ENCODE results near the gene ACSL5. TPM values are rescaled to one million over a fixed set of nuclear protein-coding genes. Genes with fewer than 3 reads are reported as not detected.

The ACSL5 gene
- polyA plus RNA-seq, 1 donor (not counting 4 experiments of a cell fraction or from before 2014, with no cell fraction given): 0.04 TPM

DNA sequence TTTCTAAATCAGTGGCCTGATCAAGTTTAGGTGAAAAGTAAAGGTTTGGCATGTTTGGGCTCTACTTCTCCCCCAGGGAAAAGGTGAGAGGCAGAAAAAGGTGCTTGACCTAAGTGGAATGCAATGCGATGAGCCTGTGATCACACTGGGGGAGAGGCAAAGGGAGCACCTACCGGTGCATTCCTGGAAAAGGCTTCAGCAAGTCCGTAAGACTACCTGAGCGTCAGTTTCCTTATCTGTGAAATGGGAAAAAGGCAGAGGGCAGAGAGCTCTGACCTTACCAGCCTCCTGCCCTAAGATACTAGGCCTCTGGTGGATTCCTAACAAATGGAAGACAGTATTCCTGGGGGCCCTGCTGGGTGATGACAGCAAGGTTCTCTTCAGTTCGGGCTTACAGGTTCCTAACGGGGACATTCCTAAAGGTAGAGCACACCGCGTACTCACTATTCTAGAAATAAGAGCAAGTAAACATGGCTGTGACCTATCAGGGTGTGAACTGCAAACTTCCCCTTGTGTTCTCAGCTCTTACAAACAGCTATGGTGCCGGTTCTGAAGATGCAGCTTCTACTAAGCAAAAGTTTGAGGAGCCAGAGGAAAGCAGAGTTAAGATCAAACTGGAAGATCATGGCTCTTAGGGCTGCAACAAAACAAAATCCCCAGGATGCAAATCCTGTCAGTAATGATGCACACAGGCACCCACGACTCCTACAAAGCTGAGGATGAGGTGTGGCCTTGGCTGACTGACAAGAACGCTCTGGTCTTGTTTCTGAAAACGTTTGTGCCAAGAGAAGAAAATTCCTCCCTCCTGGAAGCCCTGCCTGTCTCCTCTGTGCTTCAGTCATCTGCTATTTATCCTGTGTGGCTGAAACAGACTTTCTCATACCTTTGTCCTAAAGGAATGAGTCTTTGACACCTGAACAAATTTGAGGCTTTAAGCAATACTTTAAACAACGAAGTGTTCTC is 13.3 kb upstream of the ACSL5 start:
- H3K9me3 ChIP-seq (ENCODE audit: control insufficient read depth, low read depth, low read length): no peaks in the 10 kb centered on the region
- H2AFZ ChIP-seq (ENCODE audit: control insufficient read depth, low read length): peak overlapping the region; percentile 19
- DNase-seq (ENCODE audit: low read depth, low spot score) (no peak), FAIRE-seq (peak; percentile 92)
- H3K4me3 ChIP-seq (ENCODE audit: control insufficient read depth in 2 of 3, extremely low read depth in 1 of 3, insufficient read depth in 2 of 3, low read depth in 1 of 3, low read length in 3 of 3): no peak overlapping the region
- dilution Hi-C loops (cut with MboI; ENCODE audit: extremely low pct_ligation_motif_present, low sequenced_read_pairs): no loop called here
- H3K4me2 ChIP-seq (ENCODE audit: control insufficient read depth, extremely low read depth, insufficient read depth, low read depth, low read length): peak overlapping the region; percentile 12
- TF ChIP-seq EZH2 (IDR thresholded peaks at IDR 0.05; ENCODE audit: low read length): no peak
- TF ChIP-seq, protein P1, sequence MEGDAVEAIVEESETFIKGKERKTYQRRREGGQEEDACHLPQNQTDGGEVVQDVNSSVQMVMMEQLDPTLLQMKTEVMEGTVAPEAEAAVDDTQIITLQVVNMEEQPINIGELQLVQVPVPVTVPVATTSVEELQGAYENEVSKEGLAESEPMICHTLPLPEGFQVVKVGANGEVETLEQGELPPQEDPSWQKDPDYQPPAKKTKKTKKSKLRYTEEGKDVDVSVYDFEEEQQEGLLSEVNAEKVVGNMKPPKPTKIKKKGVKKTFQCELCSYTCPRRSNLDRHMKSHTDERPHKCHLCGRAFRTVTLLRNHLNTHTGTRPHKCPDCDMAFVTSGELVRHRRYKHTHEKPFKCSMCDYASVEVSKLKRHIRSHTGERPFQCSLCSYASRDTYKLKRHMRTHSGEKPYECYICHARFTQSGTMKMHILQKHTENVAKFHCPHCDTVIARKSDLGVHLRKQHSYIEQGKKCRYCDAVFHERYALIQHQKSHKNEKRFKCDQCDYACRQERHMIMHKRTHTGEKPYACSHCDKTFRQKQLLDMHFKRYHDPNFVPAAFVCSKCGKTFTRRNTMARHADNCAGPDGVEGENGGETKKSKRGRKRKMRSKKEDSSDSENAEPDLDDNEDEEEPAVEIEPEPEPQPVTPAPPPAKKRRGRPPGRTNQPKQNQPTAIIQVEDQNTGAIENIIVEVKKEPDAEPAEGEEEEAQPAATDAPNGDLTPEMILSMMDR (optimal IDR thresholded peaks at IDR 0.05 in 1 of 3, IDR thresholded peaks at IDR 0.05 in 1 of 3, conservative IDR thresholded peaks at IDR 0.05 in 1 of 3; ENCODE audit: extremely low read depth in 1 of 3, insufficient read depth in 2 of 3, low read length in 3 of 3): no peak
- no peaks in the 10 kb centered on the region for H3K27me3 ChIP-seq (ENCODE audit: control insufficient read depth, extremely low read depth, insufficient read depth, low read length)
- no peak overlapping the region for H3K27ac ChIP-seq (ENCODE audit: control insufficient read depth, insufficient read depth, low read length)
- peaks cover 20% of the 10 kb centered on the region for H3K4me1 ChIP-seq (ENCODE audit: control insufficient read depth, extremely low read depth, insufficient read depth, low read length)
- no peaks in the 10 kb centered on the region for H3K36me3 ChIP-seq (ENCODE audit: control insufficient read depth in 2 of 2, extremely low read depth in 1 of 2, insufficient read depth in 2 of 2, low read length in 2 of 2)
- no peaks in the 10 kb centered on the region for H3K9me1 ChIP-seq (ENCODE audit: control insufficient read depth, extremely low read depth, insufficient read depth, low read length)
- no peak overlapping the region for H3K9ac ChIP-seq (ENCODE audit: control insufficient read depth, extremely low read depth, insufficient read depth, low read length)
- no peaks in the 10 kb centered on the region for H4K20me1 ChIP-seq (ENCODE audit: control insufficient read depth, extremely low read depth, insufficient read depth, low read length)
- no peaks in the 10 kb centered on the region for H3K79me2 ChIP-seq (ENCODE audit: control insufficient read depth, insufficient read depth, low read length)

DNA sequence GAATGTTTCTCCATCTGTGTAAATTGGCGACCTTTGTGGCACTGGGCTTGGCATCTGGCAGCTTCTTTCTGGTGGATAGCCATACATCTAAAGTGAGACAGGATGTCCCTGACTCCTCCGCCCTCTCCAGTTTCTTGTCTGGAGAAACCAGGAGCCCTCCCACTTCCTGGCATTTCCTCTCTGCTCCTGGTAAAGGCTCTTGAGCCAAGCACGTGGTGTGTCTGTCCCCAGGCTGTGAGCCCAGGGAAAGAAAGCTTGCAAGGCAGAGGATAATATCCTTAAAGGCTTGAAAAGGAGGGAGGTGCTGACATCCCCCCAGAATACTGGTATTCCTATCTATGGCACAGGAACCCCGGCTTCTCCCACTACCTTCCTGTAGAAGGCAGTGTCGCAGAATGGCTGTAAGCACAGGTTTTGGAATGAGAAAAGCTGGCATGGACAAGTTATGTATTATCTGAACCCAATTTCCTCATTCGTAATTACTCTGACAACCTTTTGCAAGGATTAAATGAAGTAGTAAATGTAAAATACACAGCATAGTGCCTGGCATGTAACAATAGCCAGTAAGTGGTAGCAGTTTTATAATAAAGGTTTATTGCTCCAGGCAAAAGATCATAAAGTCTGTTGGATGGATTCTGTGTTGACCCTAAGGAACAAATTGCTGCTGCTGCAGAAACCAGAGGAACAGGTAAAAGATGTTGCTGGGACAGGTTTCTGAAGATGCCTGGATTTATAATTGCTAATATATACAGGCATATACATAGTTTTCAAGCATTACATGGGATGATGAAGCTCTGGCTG is 11.8 kb upstream of the ACSL5 start:
- Histone ChIP-seq H3K9me1 (ENCODE audit: control insufficient read depth, extremely low read depth, insufficient read depth, low read length) (no peaks in the 10 kb centered on the region), H3K27me3 (ENCODE audit: control insufficient read depth, extremely low read depth, insufficient read depth, low read length) (no peaks in the 10 kb centered on the region), H4K20me1 (ENCODE audit: control insufficient read depth, extremely low read depth, insufficient read depth, low read length) (no peaks in the 10 kb centered on the region), H3K4me2 (ENCODE audit: control insufficient read depth, extremely low read depth, insufficient read depth, low read depth, low read length) (no peak overlapping the region), H3K9me3 (ENCODE audit: control insufficient read depth, low read depth, low read length) (no peaks in the 10 kb centered on the region), H3K79me2 (ENCODE audit: control insufficient read depth, insufficient read depth, low read length) (no peaks in the 10 kb centered on the region), H3K4me3 (ENCODE audit: control insufficient read depth in 2 of 3, extremely low read depth in 1 of 3, insufficient read depth in 2 of 3, low read depth in 1 of 3, low read length in 3 of 3) (no peak overlapping the region), H2AFZ (ENCODE audit: control insufficient read depth, low read length) (peak overlapping the region; percentile 73), H3K27ac (ENCODE audit: control insufficient read depth, insufficient read depth, low read length) (no peak overlapping the region), H3K9ac (ENCODE audit: control insufficient read depth, extremely low read depth, insufficient read depth, low read length) (no peak overlapping the region), H3K36me3 (ENCODE audit: control insufficient read depth in 2 of 2, extremely low read depth in 1 of 2, insufficient read depth in 2 of 2, low read length in 2 of 2) (no peaks in the 10 kb centered on the region), H3K4me1 (ENCODE audit: control insufficient read depth, extremely low read depth, insufficient read depth, low read length) (peaks cover 20% of the 10 kb centered on the region)
- dilution Hi-C loops (cut with MboI; ENCODE audit: extremely low pct_ligation_motif_present, low sequenced_read_pairs): no loop called here
- TF ChIP-seq, protein P1 (optimal IDR thresholded peaks at IDR 0.05 in 1 of 3, IDR thresholded peaks at IDR 0.05 in 1 of 3, conservative IDR thresholded peaks at IDR 0.05 in 1 of 3; ENCODE audit: extremely low read depth in 1 of 3, insufficient read depth in 2 of 3, low read length in 3 of 3): peak in 1 of 3 experiments; percentile 20
- no peak for TF ChIP-seq EZH2 (IDR thresholded peaks at IDR 0.05; ENCODE audit: low read length)
- FAIRE-seq (no peak), DNase-seq (ENCODE audit: low read depth, low spot score) (no peak)

Measured in keratinocyte (primary cell).